GM13976 (cell line): ENCODE data around the gene MDM2.

Experiments
- DNase-seq: peaks from one replicate; pipeline ENCODE4 v3.0.0; 2012; ENCODE audit warnings: low spot score
- in situ Hi-C: fragments of 300-500 bp; cut with MboI; formaldehyde crosslinking; loops from one replicate; pipeline ENCODE4 v1.12.0; 2022; ENCODE audit warnings: low sequenced_read_pairs, mixed read lengths, inconsistent platforms; ENCODE audit not compliant: unreplicated experiment
- TF ChIP-seq, protein P1 (sequence below): IDR thresholded peaks from 2 replicates; pipeline ENCODE4 v1.5.1; 2012; ENCODE audit warnings: borderline replicate concordance, mild to moderate bottlenecking; ENCODE audit not compliant: insufficient read depth; ENCODE audit errors: extremely low read depth, missing control alignments, control extremely low read depth

The MDM2 gene

DNA sequence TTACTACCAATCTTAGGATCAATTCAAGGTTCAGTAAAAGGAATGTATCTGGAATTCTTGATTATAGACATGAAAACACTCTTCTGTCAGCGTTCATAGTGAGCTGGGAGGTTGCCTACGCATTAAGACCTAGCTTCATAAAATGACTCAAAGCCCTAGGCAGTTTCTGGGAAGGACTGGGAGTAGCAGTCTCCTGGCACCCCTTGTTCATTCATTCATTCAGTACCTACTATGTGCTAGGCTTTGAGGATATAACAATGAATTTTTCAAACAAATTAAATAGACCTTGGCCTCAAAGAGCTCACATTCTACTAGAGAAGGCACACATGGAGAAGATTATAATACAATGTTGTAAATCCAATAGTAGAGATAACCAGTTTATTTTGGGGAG lies 46.1 kb downstream of the MDM2 start:
- DNase-seq, result no peak
- in situ Hi-C loops, result no loop called here
- TF ChIP-seq, protein P1, sequence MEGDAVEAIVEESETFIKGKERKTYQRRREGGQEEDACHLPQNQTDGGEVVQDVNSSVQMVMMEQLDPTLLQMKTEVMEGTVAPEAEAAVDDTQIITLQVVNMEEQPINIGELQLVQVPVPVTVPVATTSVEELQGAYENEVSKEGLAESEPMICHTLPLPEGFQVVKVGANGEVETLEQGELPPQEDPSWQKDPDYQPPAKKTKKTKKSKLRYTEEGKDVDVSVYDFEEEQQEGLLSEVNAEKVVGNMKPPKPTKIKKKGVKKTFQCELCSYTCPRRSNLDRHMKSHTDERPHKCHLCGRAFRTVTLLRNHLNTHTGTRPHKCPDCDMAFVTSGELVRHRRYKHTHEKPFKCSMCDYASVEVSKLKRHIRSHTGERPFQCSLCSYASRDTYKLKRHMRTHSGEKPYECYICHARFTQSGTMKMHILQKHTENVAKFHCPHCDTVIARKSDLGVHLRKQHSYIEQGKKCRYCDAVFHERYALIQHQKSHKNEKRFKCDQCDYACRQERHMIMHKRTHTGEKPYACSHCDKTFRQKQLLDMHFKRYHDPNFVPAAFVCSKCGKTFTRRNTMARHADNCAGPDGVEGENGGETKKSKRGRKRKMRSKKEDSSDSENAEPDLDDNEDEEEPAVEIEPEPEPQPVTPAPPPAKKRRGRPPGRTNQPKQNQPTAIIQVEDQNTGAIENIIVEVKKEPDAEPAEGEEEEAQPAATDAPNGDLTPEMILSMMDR, result no peak

GRCh38 chr12:68854554-68854953 lies 46.6 kb downstream of the MDM2 start:
- no peak for DNase-seq
- in situ Hi-C loops, result no loop called here
- TF ChIP-seq, protein P1, result no peak

DNA sequence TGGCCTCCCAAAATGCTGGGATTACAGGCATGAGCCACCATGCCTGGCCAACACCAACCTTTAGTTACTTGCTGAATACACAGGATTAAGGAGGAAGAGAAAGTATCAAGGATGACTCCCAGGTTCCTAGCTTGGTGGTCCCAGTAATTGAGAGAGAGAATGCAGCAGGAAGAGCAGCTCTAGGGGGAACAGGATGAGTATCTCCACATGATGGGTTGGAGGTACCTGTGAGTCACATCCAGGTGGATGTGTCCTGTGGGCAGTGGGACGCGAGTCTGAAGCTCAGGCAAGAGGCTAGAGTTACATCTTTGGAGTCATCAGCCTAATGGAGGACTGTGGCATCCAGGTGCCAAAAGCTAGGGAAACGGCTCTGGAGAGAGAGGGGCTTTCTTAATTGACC lies 47.1 kb downstream of the MDM2 start:
- TF ChIP-seq, protein P1, result no peak
- no peak for DNase-seq
- in situ Hi-C loops, result no loop called here

GRCh38 chr12:68855771-68856170 lies 47.8 kb downstream of the MDM2 start:
- TF ChIP-seq, protein P1, result no peak
- DNase-seq, result no peak
- in situ Hi-C loops, result no loop called here

GRCh38 chr12:68856510-68856909 lies 48.5 kb downstream of the MDM2 start:
- in situ Hi-C loops, result no loop called here
- TF ChIP-seq, protein P1, result no peak
- DNase-seq, result no peak

DNA sequence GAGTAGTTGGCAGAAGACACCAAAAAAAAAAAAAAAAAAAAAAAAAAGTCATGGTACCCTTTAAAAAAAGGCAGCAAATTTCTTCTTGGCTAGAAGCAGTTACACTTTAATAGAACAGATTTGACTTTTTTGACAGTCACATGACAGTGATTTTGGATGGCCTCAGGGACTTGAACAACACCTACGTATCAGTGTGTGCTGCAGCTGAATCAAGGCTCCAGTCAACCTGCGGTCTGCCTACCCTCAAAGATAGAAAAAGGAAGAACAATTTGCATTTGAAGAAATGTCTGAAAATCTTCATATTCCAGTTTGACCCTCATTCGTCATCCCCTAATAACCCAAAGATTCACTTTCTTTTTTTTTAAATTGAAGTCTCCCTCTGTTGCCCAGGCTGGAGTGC lies 53.9 kb downstream of the MDM2 start:
- in situ Hi-C loops, result loop anchor here (5.0 kb wide), 1 partner anchor 210 kb away; no protein-coding TSS in a partner anchor
- TF ChIP-seq, protein P1, result no peak
- DNase-seq, result no peak

DNA sequence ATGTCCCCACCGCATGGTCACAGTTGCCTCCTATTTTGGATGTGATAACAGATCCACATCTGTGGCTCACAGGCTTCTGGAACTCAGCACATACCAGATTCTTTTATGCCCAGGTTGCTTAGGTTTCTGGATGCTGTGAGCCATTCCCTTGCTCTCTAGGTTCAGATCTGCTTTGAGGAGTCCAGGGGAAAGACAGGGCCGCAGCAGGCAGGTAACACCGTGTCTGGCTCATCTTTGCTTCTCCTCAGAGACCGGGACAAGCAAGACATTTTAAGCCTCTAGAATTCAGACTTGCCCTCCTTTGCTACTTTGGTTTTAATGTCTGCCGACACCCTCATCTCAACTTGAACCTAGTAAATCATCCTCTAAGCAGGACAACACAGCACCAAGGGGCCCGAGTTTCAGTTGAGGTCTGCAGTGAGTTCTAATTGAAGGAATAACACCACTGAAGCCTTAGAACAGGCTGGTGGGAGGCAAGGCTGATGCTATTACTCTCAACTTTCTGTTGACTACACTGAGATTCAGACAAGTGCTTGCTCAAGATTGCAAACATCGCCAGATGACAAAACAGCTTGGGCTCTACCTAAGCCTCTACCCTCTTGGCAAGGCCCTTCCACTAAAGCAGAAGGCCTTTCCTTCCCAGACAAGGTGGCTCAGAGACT lies 55.3 kb downstream of the MDM2 start:
- DNase-seq, result no peak
- TF ChIP-seq, protein P1, result no peak
- in situ Hi-C loops, result loop anchor here (5.0 kb wide), 1 partner anchor 209 kb away; no protein-coding TSS in a partner anchor
